HG03175 (cell line): ENCODE measurements around the gene CDKN1C.
A peak's percentile ranks its signal among the peaks of the same experiment; 100 is the strongest.

Experiments
- ATAC-seq: cut with Tn5 transposase; IDR thresholded peaks from one replicate; pipeline ENCODE4 v1.9.1; 2021; ENCODE audit warnings: mild to moderate bottlenecking, moderate library complexity; ENCODE audit not compliant: unreplicated experiment

The CDKN1C gene

DNA sequence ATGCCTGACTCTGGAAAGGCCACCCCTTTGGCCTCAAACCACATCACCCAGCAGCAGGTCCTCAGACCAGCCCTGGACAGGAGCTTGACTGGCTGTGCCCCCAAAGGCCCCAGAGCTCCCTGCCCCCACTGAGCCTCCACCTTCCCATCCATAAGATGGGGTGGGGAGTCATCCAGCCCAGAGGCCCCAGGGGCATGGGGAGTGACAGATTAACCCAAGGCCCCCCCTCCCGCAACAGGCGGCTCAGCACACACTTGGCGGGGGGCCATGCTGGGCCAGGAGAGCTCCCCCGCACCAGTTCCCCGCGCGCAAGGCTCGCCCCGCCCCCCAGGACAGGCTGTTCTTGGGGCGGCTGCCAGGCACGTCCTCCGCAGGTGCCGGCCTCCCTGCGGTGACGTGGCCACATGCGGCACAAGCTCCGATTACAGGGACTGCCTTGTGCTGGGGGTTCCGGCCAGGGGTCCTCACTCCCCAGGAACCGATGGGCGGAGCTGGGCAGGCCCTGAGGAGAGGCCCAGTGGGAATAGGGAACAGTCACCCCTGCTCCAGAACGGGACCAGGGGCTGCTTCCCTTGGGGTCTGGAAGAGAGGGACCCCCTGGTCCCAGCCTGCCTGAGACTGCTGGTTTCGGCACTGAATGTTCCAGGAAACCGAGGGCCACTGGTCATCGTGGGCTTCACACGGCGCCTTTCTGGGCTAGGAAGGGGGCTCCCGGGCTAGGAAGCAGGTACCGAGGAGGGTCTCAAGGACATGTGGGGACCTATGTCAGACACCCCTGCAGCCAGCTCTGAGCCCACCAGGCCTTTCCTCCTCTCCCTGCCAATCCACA lies 5.1 kb upstream of the CDKN1C start:
- no peak for ATAC-seq

DNA sequence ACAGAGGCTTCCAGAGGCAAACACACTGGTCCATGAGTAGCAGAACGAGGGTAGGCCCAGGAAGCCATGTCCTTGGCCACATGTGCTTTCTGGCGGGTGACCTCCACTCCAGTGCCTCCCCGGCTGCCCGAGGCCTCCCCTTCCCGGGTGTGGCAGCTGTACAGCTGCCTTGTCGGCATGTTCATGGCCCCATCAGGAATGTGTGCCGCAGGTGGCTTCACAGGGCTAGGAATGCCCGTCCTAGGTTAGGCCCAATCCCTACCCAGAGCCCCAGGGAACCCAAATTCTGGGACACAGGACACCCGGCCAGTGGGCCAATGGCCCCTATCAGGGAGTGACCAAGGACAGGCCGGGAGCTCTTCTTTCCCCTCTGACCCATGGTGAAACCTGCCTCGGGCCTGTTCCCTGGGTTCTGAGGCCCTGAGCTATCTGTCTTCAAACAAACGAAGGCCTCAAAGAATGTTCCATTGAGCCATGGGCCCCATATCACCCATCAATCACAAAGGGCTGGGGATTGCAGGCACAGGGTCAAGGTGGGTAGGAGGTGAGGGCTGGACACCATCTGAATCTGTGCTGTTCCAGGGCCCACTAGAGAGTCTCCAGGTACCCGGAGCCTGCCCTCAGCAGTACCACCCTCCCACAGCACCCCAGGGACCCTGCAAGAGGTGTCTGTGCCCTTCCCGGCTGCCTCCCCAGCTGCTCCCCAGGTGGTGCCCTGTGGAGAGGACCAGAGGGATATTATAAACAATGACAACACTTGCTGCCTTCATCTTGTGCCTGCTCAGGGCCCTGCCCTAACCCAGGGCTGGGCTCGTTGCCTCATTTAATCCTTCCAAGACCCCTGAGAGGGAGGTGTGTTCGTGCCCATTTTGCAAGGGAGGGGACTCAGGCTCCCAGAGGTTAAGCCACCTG lies 4.0 kb upstream of the CDKN1C start:
- ATAC-seq = no peak

DNA sequence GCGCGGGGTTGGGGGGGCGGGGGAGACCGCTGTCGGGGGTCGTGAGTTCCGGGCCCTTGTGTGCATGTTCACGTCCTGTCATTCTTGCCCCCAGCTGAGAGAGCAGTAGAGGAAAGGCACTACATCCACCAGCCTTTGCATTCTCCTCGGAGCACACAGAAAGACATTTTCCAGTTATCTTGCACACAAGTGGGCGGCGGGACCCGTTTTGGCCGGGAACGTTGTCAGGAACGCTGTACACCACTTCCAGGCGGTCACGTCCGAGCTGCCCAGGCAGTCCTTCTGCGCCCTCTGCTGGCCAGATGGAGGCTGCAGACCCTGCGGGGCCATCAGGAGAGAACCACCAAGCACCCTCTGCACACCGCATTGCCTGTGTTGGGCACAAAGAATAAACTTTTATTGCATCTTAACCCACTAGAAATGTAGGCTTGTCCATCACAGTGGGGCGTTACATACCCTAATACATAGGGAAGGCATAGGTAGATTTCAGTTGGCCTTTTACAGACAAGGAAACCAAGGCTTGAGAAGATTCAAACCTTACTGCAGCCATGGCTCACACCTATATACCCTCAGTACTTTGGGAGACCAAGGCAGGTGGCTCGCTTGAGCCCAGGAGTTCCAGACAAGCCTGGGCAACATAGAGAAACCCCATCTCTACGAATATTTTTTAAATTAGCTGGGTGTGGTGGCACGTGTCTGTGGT lies 2.8 kb upstream of the CDKN1C start:
- peak; percentile 33 for ATAC-seq

DNA sequence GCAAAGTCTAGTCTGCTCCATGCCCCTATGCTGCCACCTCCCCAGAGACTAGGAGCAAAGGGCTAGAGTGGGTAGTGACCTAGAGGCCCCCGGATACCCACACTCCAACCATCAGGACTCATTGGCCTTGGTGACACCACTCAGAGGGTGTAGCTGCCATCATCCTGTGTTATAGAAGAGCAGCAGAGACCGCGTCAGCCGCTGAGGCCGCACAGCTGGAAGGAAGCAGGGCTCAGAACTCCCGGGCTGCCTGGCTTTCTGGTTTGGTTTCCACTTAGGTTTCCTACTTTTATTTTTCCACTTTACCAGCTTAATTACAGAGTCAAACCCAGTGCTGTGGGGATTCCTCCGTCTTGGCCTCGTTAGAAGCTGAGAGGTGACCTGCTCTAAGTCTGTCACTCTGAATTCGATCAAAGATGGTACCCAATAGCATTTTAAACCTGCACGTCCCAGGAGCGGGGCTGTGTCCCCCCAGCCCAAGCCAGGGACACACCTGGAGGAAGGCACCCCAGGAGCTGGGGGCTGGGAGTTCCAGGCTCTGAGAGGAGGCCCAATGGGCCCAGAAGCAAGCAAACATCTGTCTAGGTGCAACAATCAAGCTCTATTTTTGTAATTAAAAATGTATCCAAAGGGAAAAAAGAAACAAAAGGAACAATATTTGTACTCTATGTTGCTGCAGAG lies 2.1 kb upstream of the CDKN1C start:
- ATAC-seq = no peak

DNA sequence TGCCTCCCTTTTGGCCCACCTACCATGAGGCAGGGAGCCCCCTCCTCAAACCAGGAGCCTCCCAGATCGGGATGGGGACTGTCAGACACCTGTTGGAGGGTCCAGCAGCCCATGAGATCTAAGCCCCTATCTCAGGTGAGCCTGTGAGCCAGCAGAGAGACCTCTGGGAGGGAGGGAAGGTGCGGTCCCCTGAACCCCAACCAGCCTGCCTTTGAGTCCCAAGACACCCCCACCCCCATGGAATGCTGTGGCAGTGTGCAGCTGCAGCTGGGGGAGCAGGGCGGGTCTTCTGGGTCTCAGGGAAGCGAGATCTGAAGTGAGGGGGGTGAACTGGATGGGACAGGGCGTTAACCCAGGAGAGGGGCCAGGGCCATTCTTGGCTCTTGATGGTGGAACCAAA lies 1.4 kb upstream of the CDKN1C start:
- ATAC-seq = no peak

DNA sequence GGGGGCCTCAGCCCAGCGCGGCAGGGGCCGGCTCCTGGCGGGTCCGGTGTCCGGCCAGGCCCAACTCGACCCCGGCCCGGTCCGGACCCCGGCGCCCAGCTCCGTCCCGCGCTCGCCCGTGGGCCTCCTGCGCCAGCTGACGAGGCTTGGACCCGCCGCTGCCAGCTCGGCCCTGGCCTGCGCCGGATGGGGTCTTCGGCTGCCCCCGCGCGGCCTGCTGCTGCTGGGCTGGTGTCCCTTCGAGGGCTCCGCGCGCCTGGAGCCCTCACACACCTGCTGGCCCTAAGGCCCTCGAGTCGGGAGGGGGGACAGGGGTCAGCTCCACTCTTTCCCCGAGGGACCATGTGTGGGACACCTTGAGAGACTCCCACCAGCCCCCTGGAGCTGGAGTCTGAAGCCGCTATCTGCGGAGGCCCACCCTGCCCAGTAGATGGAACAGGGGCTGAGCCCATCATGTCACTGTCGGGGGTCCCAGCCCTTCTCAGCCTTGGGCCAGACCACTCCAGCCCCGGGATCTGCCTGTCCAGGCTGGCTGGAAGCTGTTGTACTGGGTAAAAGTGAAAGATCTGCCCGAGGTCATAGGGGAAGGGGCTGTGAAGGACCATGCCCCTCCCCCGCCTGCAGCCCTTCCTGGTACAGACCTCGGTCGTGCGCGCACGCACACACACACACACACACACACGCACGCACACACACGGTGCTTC lies 768 bp upstream of the CDKN1C start:
- peak; percentile 5 for ATAC-seq

DNA sequence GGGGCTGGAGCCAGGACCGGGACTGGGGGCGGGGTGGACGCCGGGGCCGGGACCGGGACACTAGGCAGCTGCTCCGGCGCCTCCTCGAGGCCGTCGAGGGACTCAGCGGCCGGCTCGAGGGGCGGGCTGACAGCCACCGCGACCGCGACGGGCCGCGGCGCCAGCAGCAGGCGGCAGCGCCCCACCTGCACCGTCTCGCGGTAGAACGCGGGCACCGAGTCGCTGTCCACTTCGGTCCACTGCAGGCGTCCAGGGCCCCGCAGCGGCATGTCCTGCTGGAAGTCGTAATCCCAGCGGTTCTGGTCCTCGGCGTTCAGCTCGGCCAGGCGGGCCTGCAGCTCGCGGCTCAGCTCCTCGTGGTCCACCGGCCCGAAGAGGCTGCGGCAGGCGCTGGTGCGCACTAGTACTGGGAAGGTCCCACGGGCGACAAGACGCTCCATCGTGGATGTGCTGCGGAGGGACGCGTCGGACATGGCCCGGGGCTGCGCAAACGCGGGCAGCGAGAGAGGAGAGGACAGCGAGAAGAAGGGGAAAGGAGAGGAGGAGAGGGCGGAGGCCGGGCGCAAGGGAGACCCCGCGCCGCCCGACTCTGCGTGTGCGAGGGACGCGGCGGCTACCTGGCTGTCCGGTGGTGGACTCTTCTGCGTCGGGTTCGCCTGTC lies 428 bp downstream of the CDKN1C start:
- no peak for ATAC-seq

DNA sequence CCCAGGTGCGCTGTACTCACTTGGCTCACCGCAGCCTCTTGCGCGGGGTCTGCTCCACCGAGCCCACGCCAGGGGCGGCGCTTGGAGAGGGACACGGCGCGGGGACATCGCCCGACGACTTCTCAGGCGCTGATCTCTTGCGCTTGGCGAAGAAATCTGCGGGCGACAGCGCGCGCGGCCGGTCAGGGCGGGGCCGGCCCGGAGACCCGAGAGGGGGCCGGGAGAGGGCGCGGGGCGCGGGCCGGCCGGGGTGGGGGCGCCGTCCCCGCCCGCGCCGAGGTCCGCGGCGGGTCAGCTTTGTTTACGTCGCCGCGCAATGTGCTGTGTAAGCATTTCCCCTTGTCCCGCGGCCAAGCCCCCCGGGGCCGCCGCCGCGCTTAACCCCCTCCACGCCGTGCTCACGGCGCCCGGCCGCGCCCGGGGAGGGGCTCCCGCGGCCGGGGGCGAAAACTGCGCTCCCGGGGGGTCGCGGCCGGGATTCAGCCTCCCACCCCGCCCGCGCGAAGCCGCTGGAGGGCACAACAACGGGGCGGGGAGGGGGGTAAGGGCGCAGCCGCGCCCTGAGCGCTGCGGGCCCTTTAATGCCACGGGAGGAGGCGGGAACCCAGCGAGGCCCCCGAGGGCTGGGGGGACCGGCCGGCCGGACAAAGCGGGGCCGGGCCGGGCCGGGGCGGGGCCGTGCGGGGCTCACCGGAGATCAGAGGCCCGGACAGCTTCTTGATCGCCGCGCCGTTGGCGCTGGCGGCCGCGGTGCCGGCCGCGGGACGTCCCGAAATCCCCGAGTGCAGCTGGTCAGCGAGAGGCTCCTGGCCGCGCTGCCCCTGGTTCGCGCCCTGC lies 1.4 kb downstream of the CDKN1C start:
- ATAC-seq = no peak

DNA sequence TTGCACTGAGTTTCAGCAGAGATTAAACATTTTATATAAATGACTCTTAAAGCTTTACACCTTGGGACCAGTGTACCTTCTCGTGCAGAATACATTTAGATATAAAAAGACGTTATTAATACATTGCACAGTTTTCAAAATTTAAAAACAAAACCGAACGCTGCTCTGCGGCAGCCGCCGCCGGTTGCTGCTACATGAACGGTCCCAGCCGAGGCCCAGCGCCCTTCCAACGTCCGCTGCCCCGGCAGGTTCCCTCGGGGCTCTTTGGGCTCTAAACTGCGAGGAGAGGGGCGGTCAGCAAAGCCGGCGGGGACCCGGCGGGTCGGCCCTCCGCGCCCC lies 2.0 kb downstream of the CDKN1C start:
- no peak for ATAC-seq

DNA sequence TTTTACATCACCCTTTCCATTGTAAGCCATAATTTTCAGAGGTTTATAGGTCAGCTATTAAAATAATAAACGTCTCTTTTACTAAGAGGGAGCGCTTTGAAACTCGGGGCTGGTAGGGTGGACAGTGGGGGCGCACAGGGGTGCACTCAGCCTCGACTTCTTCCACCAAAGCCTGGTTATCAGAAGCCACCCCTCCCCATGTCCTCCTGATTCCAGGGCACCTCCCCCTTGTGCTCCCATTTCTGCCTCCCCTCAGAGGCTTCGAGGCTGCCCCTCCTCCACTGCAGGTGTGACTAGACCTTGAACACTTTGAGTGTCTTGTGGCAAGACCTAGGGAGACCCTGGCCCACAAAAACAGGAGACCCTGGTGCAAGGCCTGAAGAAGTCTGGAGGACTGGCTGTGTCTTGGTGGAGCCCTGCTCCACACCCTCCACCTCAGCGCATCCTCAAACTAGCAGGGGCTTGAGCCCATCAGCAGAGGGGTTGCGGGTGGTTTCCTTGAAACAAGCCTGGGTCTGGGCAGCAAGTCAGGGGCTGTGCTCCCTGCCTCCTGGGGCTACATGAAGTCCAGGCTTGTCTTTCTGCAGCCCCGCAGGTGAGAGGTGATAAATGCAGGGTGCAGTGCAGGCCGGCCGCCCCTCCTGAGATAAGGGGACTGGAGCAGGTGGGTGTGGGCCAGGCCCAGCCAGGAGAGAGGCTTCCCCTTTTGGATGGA lies 3.0 kb downstream of the CDKN1C start:
- no peak for ATAC-seq

DNA sequence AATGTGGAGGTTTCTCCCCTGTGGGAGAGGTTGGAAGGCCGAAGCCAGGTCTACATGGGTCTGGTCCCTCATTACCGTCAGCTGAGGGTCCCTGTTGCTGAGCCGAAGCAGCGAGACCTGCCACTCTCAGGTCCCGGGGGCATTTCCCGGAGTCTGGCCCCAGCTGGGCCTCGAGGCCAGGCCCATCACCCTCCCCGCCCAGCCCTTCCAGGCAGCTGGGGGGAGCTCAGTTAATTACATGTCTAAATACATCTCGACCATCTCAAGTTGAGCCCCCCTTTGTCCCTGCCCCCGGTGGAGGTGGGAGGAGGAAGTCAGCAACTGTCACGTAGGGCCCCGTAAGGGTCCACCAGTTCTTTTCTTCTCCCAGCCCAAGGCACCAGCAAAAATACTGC lies 3.6 kb downstream of the CDKN1C start:
- no peak for ATAC-seq

DNA sequence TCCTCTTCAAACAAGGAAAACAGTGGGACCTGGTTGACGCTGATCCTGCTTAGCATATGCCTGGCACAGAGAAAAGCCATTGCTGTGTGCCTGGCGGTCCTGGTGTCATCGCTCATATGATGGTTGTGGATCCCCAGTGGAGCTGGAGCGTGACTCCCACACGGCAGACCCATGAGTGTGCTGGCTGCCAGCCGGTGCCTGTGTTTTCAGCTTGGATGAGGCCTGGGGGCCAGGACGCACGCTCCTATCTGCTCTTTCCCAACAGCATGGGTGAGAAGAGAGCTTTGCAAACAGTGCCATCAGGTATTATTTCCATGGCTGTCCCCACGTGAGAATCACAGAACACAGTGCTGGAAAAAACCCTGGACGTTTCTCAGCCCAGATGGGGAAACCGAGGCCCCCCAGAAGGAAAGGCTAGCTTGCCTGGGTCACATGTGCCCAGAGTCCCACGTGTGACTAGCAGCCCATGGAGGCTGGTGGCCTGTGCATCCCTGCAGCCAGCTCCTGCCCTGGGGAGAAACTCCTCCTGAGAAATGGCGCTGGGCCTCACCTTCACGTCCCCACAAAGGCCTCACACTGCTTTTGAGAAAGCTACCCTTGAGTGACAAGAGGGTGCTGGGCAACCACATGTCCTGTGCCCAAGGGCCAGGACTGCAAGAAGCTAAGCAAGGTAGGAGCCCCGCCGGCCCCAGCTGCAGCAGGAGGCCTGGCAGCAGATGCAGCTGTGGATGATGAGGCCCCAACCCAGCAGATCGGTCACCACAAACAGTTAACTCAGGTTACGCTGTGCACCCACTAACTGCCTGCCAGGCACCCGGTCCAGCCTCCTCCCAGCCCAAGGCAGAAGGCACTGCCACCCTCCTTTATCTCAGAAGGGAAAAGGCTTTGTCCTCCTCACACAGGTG lies 4.2 kb downstream of the CDKN1C start:
- ATAC-seq = no peak

DNA sequence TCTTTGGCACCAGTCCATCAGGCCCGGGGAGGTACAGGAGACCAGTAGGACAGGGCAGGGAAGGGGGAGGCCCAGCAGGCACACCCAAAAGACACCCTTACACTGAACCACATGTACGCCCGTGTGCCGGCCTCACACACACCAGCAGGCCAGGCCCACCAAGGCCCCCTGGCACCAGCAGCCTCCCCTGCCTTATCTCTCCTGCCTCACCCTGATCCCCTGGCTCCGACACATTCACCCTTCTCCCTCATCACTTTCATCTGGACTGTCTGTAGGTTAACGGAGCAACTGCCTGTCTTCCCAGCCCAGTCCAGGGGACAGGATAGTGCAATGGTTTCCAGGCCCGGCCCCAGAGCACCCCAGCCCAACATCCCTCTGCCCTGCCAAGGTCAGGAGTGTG lies 4.9 kb downstream of the CDKN1C start:
- no peak for ATAC-seq

DNA sequence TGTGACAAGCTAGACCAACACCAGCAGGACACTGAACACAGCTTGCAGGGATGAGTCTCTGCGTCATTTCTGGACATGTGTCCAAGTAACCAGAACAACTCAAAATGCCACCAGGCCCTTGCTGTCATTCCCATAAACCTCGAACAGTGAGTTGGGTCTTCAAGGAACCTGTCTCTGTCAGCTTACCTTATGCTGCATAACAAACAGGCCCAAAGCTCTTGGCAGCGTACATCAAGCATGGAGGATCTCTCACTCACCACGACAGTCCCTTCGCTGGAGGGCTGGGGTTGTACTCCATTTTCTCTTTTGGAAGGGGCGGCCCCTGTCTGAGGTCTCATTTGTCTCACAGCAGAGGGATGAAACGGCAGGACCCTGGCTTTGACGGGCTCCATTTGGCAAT lies 6.8 kb downstream of the CDKN1C start:
- no peak for ATAC-seq

DNA sequence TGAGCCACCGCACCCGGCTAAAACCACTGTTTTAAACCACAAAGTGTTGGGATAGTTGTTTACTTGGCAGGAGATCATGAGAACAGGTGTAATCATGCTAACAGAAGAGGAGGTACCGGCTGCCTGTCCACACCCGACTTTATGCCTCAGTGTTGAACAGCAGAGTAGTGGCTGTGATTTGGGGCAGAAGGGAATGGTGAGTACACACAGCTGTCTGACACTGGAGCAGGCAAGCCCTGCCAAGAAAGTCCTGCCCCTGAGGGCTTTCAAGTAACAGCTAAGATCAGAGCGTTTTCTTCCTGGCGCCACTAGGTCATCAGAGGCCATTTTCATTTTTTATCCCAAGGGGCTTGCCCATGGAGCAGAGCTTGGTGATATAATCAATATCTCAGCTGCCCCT lies 8.1 kb downstream of the CDKN1C start:
- no peak for ATAC-seq

DNA sequence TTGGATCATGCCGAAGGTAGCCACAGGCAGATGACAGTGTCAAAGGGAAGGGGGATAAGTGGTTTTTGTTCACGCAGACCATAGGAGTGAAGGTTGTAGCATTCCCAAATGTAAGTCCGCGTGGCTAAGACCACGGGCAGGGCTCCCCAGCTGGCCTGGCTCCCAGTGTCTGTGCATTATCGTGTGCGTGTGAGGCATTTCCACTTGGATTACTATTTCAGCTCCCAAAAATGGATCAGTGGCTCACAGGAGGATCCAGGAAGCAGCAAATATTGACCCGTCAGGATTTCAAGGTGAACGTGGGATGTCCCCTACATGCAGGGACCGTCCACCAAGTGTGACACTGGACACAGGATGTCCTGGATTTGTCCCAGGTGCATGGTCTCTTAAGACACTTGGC lies 10.6 kb downstream of the CDKN1C start:
- ATAC-seq = no peak

DNA sequence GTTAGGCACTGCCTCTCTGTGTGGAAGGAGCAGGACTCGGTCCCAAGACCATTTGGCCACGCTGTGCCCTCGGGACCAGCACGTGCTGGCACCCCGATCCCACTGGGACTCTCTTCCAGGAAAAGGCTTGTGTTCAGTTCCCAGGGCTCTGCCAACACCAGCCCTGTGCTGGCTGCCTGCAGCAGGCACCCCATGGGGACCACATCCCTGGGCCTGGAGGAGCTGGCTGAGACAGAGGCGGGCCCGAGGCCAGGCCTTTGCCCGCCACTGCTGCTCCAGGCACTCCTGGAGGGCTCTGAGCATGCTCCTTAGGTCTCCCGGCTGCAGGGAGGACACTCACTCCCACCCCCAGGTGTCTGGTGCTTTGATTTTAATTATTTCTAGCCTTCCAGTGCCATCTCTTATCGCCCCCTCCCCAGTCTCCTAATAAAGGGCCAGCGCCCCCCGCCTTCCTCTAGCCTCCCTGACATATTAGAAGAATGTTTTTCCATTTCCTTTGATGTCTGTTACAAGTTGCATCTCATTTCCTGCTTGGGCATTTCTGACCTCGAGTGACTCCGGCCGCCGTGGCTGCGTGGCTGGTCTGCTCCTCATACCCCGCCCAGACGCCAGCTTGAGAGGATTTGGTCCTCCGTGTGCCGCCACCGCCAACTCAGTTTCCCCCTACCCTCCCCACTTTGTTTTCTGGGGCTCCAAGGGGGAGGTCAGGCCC lies 14.4 kb downstream of the CDKN1C start:
- no peak for ATAC-seq
